SK-MEL-5 (cell line): Measurements from ENCODE around the gene SNRPD2. TPM values are rescaled to one million over a fixed set of nuclear protein-coding genes. Genes with fewer than 3 reads are reported as not detected.
A peak's percentile ranks its signal among the peaks of the same experiment; 100 is the strongest.
"Not testable (repeated sequence)": the region's sequence is repeated elsewhere in the genome, so short reads cannot be mapped to it uniquely, and the experiment has no call there.

Experiments used
- DNase-seq: peaks from one replicate; pipeline ENCODE4 v3.0.0-alpha.2; 2016; ENCODE audit warnings: low read depth, low spot score
- in situ Hi-C: cut with HindIII; loops from 2 replicates; pipeline ENCODE4 v1.10.0; 2016; ENCODE audit warnings: low sequenced_read_pairs, high pct_unique_total_duplicates, low pct_unique_long_range_greater_than_20kb
- polyA plus RNA-seq, 2 experiments: library from polyadenylated mRNA; depleted of rRNA; stranded (reverse); fragments of >200 nt; gene quantifications; 2 replicates each; pipeline ENCODE4 v1.2.3, GENCODE V29; 2015
- total RNA-seq: library from RNA; depleted of rRNA; stranded (reverse); fragments of >200 nt; shearing (Covaris generic); gene quantifications from 2 replicates; pipeline ENCODE4 v1.2.3, GENCODE V29; 2014; rRNA removed

The SNRPD2 gene
- total RNA-seq, result 480 and 520 TPM in 2 replicates
- polyA plus RNA-seq (2015; cell fraction: cytosol; rRNA removed), result 156 and 227 TPM in 2 replicates
- 31.3 and 33.0 TPM in 2 replicates for polyA plus RNA-seq (2015; cell fraction: nucleus; rRNA removed)

DNA sequence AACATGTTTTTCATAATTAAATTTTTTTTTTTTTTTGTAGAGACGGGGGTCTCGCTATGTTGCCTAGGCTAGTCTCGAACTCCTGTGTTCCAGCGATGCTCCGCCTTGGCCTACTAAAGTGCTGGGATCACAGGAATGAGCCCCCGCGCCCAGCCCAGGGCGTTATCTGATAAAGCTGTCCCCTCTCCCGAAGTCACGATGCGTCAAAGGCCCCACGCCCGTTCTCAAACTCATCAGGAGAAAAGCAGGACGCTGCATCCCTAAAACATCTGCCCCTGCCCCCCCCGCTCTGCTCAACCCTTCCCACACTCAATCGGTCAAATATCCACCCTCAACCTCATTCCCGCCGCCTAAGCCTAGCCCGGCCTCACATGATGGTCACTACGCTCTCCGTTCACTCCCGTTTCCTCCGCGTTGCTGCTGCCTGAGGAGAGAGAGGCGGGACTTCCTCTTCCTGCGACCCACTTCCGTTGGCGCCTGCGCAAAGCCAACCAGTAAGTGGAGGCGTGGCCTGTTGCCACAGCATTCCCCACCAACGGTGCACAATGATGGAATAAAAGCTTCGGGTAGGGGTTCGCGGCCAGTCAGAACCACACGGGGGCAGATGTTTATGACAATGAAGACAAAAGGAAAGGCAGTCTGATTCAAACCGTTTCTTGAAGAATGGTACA, at the start of gene SNRPD2:
Gene SNRPD2, minus strand, starts transcription at position 438 of the 671 bp plus-strand sequence. Its CDS starts 65 bp downstream, at position 373.
- in situ Hi-C loops, result no loop called here
- peak; percentile 97 for DNase-seq

DNA sequence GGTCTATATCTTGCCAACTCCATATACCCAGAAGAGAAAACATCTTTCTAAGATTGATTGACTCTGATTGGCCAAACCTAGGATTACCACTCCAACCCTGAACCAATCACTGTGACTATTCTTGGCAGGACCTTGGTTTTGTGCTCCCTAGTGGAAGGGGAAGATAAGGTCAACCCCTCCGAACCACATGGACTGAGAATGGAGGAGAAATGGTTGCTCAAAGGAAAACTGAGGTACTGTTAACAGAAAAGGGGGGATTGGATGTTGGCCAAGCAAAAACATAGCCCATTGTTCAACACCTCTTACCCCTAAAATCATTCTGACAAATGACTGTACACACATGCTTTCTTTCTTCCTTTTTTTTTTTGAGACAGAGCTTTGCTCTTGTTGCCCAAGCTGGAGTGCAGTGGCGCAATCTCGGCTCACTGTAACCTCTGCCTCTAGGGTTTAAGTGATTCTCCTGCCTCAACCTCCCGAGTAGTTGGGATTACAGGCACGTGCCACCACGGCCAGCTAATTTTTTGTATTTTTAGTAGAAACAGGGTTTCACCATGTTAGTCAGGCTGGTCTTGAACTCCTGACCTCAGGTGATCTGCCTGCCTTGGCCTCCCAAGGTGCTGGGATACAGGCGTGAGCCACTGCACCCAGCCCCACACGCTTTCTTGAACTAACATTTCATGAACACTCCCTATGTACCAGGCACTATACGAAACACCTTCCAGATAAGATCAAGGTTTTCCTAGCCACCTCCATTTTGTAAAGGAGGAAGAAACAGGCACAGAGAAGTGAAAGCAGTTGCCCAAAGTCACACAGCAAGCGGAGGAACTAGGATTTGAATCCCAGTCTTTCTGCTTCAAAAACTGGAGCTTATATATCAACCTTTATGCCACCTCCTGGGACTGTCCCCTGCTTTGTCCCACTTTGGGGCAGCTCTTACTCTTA, 48.0 kb upstream of the SNRPD2 start:
- DNase-seq, result peak; percentile 71
- in situ Hi-C loops, result no loop called here

DNA sequence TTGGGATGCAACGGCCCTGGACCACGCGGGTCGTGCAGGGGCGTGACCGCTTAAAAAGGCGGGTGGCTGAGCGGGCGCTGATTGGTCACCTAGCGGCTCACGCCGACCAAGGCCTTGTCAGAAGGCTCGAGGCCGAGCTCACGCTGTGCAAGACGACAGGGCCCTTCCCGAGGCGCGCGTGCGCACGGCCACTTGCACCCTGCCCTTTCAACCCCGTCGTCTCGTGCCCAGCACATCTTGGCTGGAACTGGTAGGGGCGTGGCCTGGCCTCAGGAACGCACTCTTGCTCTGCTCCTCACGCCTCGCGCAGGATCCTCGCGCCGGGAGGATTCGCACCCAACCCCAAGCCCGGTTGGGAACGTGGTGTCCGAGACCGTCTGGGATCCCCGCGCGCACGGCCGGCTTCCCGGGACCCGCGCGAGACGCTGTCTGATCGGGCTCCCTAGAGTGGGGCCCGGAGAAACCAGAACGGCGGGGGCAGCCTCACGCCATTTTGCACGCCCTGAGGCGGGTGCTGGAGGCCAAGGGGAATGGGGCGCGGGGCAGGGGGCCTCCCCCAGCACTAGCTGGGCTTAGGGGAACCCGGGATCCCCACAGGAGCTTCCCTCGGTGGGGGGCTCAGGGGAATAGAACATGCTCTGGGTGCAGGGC, 41.5 kb upstream of the SNRPD2 start, which contains the start of gene MEIOSIN:
Gene MEIOSIN, plus strand, starts transcription at position 280 of the 651 bp plus-strand sequence. CDS start 1,938 bp downstream, outside the sequence.
- in situ Hi-C loops, result no loop called here
- DNase-seq, result no peak

DNA sequence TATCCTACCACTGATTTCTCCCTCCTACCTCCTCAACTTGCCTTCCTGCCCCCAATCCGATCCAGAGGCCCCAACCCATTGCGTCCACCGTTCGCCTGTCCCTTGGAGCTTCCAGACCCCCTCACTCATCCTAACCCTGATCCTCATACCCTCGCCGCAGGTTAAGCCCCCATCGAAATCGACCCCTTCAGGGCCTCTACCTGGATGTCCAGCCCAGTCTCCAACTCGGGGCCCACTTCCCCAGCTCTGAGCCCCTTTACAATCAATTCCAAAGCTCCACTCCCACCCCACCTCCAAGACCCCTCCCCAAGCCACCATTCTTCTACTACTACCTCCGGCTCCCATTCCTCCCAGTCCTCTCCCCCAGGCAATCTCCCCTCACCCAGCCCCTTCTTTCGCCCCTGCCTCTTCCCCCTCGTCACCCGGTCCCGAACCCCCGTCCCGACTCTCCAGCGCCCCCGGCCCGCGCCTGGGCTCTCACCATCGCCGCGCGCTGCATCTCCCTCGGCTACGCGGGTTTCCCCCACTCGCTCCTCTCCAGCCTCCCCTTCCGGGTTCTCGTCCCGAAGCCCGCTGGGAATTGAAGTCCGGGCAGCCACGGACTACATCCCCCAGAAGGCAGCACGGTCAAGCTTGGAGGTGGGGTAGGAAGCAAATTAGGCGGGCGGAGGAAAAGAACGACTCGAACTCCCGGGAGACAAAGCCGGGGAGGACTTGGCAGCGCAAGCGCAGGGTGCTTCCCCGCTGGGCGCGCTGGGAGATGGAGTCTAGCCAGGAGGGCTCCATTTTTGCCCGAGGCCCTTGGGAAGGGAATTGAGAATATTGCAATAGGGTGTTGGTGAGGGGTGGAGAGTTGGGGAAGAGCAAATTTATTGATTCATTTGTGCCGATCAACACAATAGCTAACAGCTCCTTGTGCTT, 38.9 kb upstream of the SNRPD2 start, which contains the start of gene FBXO46:
Gene FBXO46, minus strand, starts transcription at position 529 of the 921 bp plus-strand sequence. CDS start 17,401 bp downstream, outside the sequence.
- in situ Hi-C loops, result no loop called here
- DNase-seq, result peak; percentile 99

DNA sequence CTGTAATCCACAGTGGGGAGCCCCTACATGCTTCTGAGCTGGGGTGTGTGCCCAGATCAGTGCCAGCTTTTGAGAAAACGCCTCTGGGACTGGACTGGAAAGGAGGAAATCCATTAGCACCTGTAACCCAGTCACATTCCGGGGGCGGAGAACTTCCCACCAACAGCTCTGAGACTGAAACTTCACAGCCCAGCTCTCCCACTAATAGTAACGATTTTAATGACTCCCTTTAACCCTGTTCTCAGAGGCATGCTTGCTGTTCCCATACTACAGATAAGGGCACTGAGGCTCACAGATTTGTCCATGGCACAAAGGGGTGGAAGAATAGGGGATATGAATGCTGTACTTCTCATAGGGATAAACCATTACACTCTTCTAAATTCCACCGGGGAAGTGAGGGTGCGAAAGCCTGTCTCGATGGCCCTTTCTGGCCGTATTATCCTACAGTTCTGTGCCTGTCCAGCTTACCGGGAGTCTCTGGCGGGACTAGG, 38.1 kb upstream of the SNRPD2 start:
- DNase-seq, result no peak
- in situ Hi-C loops, result no loop called here

DNA sequence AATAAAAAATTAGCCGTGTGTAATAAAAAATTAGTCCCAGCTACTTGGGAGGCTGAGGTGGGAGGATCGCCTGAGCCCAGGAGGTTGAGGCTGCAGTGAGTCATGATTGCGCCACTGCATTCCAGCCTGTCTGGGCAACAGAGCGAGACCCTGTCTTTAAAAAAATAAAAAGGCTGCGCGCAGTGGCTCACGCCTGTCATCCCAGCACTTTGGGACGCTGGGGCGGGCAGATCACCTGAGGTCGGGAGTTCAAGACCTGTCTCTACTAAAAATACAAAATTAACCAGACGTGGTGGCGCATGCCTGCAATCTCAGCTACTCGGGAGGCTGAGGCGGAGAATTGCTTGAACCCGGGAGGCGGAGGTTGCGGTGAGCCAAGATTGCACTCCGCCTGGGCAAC, 36.9 kb upstream of the SNRPD2 start:
- in situ Hi-C loops, DNase-seq: not testable (repeated sequence)

DNA sequence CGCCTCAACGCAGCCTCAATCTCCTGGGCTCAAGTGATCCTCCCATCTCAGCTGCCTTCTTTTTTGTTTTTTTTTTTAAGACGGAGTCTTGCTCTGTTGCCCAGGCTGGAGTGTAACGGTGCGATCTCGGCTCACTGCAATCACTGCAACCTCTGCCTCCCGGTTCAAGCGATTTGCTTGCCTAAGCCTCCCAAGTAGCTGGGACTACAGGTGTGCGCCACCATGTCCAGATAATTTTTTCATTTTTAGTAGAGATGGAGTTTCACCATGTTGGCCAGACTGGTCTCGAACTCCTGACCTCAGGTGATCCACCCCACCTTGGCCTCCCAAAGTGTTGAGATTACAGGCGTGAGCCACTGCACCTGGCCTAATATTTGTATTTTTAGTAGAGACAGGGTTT, 28.3 kb upstream of the SNRPD2 start:
- in situ Hi-C loops, DNase-seq: not testable (repeated sequence)

DNA sequence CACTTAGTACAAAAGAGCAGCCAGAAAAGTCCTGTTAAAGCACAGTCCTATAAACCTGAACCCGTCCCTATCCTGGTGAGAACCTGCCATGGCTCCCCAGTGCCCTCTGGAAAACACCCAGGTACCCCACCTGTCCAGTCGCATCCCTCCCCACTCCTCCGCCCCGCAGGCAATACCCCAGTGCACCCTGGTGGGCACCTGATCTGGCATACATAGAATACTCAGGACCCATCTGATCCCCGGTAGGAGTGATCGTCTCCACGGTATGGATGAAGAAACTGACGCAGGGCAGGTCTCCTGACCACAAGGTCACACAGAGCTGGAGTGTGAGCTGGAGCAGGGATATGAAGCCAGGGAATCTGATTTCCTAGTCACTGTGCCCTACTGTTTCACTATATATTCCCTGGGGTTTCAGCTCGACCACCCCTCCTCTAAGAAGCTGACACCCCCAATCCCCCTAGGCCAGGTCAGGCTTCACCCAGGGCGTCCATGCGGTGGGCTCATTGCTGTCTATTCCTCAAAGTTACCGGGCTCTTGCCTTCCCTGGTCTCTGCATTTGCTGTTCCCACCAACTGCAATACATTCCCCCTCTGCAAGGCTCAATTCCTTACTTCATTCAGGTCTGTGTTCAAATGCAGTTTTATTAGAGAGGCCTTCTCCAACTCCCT, 26.4 kb upstream of the SNRPD2 start:
- in situ Hi-C loops, result no loop called here

DNA sequence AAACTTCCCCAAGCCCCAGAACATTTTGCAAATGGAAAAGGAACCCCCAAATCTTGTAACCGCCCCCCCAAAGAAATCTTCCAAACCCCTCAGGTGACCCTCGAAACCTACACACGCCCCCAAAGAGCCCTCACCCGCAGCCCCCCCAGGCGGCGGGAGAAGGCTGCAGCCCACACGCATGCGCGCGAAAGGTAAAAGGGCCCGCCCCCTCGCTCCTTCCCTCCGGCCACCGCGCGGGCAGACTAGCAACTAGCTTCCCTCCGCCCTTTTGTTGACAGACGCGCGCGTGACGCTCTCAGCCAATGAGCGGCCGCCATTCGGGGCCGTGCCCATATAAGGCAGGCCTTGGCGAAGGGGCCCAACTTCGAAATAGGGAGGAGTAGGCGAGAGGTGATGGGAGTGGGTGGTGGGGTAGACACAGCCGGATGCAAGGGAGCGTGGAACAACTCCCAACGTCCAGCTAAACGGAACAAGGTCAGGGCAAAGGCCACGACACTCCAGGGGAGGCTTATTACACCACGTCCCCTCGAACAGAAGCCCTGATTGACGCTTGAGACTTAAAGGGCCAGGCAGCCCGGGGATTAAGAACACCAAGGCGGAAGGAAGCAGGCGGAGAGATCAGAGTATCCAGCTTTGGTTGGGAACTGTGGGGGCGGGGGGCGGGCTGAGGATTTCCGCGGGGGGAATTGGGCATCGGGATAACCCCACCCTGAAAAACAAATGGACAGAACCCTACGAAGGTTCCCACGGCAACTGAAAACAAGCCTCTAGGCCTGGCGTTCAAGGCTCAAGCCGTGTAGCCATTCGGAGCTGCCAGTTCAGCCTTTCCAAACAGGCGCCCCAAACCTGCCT, 25.6 kb upstream of the SNRPD2 start:
- in situ Hi-C loops, result no loop called here

More for the DNA sequence above, 26.4 kb upstream of the SNRPD2 start:
- no peak for DNase-seq

DNA sequence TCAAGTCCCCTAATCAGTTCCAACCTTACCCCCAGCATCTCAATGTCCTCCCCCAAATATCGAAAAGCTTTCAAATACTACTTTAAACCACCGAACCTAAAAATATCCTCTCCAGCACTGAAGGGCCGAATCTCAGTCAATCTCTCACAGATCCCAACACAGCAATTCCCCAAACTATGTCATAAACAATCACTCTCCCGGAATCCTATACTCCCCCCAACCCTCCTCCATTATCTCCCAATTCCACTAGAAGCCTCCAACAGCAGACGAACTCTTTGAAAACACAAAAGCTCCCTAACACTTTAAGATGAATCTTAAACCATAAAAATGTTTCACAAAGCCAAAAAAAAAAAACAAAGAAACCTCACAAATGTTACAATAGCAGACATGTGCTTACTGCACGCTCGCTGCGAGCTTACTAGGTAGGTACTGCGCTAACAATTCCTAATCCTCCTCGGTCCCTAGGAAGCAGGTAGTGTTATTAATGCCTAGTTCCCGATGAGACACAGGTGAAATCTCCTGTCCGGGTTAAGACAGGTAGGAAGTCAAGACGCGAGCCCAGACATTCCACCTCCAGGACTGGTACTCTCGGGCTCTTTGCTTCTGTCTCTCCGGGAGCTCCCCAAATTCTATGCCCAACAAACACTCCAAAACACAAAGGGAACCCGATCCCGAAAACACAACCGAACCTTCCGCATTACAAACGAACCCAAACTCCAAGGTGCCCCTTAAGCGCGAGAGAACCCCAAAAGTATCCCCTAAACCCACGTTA, 24.8 kb upstream of the SNRPD2 start:
- no peak for DNase-seq
- in situ Hi-C loops, result no loop called here

More for the DNA sequence above, 25.6 kb upstream of the SNRPD2 start:
- peak; percentile 99 for DNase-seq

DNA sequence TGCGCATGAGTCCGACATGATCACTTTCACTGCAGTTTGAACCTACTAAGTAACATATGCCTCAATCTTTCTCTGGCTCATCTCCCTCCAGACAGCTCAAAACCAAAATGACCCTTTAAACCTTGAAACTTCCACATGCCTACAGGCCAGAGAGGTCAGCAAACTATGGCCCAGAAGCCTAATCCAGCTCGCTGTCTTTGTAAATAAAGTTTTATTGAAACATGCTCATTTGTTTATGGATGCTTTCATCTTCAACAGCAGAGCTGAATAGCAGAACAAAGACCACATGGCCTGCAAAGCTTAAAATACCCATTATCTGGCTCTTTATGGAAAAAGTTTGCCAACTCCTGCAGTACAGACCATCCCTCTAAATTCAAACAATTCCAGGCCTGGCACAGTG, 23.4 kb upstream of the SNRPD2 start:
- no peak for DNase-seq
- in situ Hi-C loops, result no loop called here

DNA sequence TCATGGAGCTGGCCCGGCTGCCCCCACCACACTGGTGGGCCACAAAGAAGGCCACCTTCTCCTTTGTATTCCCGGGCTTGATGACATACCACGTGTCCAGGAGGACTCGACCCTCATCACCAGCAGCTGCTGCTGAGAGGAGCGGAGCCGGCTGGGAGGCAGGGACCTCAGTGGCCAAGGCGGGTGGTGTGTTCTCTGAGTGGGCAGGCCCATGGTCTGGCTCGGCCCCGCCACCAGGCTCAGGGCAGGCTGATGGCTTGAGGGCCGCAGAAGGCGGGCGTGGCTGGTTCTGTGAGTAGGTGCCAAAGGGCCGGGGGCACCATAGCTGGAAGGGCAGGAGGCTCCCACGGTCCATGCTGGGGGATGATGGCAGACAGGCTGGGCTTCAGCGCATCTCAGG, 21.4 kb upstream of the SNRPD2 start:
- DNase-seq, result no peak
- in situ Hi-C loops, result no loop called here

DNA sequence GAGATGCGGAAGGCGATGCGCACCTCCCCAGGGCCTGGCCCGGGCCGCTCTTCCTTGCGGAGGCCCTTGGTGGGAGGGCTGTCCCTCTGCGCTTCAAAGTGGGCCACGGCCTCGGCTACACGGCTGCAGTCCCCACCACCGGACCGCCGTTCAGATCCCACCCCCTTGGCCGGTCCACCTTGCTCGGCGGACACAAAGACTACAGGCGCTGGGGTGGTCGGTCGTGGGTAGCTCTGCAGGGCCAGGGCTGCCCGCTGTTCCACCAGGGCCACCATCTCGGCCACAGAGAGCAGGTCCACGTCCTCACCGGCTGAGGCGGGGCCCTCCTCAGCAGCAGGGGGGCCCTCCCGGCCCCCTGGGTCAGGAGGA, 20.9 kb upstream of the SNRPD2 start:
- DNase-seq, result no peak
- in situ Hi-C loops, result no loop called here

DNA sequence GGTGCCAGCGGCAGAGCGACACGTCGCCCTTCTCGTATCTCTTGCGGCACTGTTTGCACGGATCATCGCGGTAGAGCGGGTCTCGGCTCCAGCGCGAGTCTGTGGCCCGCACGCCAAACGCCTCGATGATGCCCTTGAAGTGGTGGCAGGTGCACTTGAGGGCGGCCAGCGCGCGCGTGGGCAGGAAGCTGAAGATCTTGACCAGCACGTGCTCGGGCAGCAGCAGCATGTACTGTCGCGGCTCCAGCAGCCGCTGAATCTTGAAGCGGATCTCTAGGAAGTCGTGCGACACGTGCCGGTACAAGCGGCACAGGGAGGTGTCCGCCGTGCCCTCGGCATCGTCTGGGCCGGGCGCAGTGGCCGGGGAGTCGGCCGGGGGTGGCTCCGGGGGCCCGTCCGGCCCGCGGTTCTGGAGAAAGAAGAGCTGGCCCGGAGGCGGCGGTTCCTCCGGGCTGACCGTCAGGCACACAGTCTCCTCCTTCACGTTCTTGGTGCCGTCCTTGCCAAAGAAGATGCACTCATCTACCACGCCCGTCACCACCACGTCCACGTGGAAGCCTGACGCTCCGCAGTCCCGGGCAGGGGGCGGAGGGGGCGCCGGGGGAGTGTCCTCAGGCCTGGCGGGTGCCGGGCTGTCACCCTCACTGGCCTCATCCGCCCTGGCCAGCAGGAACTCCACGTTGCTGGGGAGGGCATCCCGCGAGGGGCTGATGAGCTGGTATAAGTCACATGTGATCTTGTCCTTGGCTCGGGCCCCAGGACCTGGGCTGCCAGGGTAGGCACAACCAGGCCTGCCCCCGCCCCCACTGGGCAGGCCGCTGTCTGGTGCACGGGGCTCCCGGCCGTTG, 20.3 kb upstream of the SNRPD2 start:
- no peak for DNase-seq
- in situ Hi-C loops, result no loop called here
